Measurements from ENCODE around the gene KLF12.

The KLF12 gene

DNA sequence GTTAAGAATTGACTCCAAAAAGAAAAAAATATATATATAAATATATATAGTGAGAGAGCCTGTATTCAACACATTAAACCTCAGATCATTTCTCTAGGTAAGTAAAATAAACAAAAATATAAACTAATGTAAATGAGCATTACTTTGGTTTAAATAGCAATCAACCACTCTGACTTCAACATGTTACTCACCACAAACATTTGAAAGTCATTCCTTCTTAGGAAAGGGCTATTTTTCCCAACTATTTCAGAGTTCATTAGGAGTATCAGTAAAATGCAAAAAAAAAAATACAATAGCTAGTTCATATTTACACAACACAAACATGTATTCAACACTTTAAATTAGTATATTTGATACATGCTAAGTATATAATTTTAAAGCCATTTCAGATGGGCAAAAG is 40.5 kb downstream of the KLF12 start:
- Histone ChIP-seq H3K4me3 (ENCODE audit: low read length) (no peak overlapping the region), H3K27ac (ENCODE audit: low read length) (no peak overlapping the region), H3K9me3 (ENCODE audit: insufficient read depth, low read depth, low read length) (no peaks in the 10 kb centered on the region), H3K27me3 (ENCODE audit: insufficient read depth, low read length) (no peaks in the 10 kb centered on the region), H3K36me3 (ENCODE audit: insufficient read depth, low read depth, low read length) (no peaks in the 10 kb centered on the region), H3K4me1 (ENCODE audit: insufficient read depth, low read length) (no peaks in the 10 kb centered on the region), H3K9ac (ENCODE audit: low read depth, low read length) (no peak overlapping the region)

DNA sequence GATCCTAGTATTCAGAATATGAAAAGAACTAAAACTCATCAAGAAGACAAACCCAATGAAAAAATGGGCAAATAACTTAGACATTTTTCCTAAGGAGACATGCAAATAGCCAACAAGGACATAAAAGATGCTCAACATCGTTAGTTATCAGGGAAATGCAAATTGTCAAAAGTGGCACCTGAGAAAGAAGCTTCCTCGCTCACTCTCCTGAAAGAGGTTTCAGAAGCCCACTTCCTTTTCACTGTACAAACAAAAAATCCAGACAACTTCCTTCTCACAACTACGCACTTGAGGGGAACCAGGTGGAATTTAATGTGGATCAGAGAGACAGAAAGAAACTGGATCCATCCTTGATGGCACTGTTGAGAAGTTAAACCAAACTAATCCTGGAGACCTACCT is 41.5 kb downstream of the KLF12 start:
- H3K4me1 ChIP-seq (ENCODE audit: insufficient read depth, low read length), result no peaks in the 10 kb centered on the region
- no peaks in the 10 kb centered on the region for H3K36me3 ChIP-seq (ENCODE audit: insufficient read depth, low read depth, low read length)
- H3K9me3 ChIP-seq (ENCODE audit: insufficient read depth, low read depth, low read length), result no peaks in the 10 kb centered on the region
- no peak overlapping the region for H3K27ac ChIP-seq (ENCODE audit: low read length)
- H3K9ac ChIP-seq (ENCODE audit: low read depth, low read length), result no peak overlapping the region
- no peak overlapping the region for H3K4me3 ChIP-seq (ENCODE audit: low read length)
- no peaks in the 10 kb centered on the region for H3K27me3 ChIP-seq (ENCODE audit: insufficient read depth, low read length)

DNA sequence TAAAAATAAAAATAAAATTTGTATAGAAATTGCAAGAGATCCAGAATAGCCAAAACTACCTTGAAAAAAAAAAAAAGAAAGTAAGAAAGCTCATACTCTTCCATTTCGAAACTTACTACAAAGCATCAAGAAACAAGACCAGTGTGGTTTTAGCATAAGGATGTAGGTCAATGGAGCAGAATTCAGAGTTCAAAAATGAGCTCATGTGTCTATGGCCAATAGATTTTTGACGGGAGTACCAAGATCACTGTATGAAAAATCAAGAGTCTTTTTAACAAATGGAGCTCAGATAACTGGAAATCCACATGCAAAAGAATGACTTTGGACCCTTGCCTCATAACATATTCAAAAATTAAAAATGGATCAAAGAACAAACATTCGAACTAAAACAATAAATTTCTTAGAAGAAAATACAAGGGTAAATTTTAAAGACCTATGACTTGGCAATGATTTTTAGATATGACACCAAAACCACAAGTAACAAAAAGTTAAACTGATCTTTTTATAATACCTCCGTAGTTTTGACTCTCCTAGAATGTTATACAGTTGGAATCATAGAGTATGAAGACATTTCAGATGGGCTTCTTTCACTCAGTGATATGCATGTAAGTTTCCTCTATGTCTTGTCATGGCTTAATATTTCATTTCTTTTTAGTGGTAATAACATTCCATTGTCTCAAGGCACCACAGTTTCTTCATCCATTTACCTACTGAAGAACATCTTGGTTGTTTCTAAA is 43.2 kb downstream of the KLF12 start:
- H3K9ac ChIP-seq (ENCODE audit: low read depth, low read length), result no peak overlapping the region
- H3K4me1 ChIP-seq (ENCODE audit: insufficient read depth, low read length), result no peaks in the 10 kb centered on the region
- no peaks in the 10 kb centered on the region for H3K9me3 ChIP-seq (ENCODE audit: insufficient read depth, low read depth, low read length)
- H3K27ac ChIP-seq (ENCODE audit: low read length), result no peak overlapping the region
- no peaks in the 10 kb centered on the region for H3K27me3 ChIP-seq (ENCODE audit: insufficient read depth, low read length)
- H3K36me3 ChIP-seq (ENCODE audit: insufficient read depth, low read depth, low read length), result no peaks in the 10 kb centered on the region
- H3K4me3 ChIP-seq (ENCODE audit: low read length), result no peak overlapping the region

DNA sequence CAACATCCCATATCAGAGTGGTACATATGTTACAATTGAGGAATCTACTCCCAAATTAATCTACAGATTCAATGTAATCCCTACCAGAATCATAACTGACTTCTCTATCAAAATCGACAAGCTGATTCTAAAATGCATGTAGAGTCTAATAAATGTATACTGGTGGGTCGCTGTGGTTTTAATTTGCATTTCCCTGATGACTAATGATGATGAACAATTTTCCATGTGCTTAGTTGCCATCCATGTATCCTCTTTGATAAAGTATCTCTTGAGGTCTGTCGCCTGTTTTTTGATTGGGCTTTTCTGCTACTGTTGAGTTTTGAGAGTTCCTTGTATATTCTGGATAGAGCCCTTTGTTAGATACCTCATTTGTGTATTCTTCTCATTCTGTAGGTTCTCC is 43.8 kb downstream of the KLF12 start:
- H3K4me3 ChIP-seq (ENCODE audit: low read length), result no peak overlapping the region
- no peak overlapping the region for H3K27ac ChIP-seq (ENCODE audit: low read length)
- no peaks in the 10 kb centered on the region for H3K4me1 ChIP-seq (ENCODE audit: insufficient read depth, low read length)
- H3K9ac ChIP-seq (ENCODE audit: low read depth, low read length), result no peak overlapping the region
- H3K9me3 ChIP-seq (ENCODE audit: insufficient read depth, low read depth, low read length), result no peaks in the 10 kb centered on the region
- no peaks in the 10 kb centered on the region for H3K36me3 ChIP-seq (ENCODE audit: insufficient read depth, low read depth, low read length)
- no peaks in the 10 kb centered on the region for H3K27me3 ChIP-seq (ENCODE audit: insufficient read depth, low read length)

DNA sequence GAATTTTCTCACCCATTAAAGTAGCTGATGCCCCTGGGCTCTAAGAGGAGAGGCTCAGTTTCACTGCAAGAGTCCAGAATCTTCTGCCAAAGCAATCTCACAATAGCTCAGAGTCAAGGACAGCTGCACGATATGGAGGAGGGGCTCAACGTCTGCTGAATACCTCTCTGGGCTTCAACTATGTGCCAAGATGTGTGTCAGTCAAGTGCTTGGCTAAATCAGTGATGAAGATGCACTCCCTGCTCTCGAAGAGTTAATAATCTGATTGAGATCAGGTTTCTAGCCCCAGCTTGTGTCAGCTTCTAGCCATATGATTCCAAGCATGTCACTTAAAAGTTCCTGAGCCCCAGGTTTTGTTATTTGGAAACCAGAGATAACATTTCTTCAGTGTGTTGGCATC is 46.8 kb downstream of the KLF12 start:
- Histone ChIP-seq H3K4me1 (ENCODE audit: insufficient read depth, low read length) (no peaks in the 10 kb centered on the region), H3K27me3 (ENCODE audit: insufficient read depth, low read length) (no peaks in the 10 kb centered on the region), H3K27ac (ENCODE audit: low read length) (no peak overlapping the region), H3K9me3 (ENCODE audit: insufficient read depth, low read depth, low read length) (no peaks in the 10 kb centered on the region), H3K36me3 (ENCODE audit: insufficient read depth, low read depth, low read length) (no peaks in the 10 kb centered on the region), H3K9ac (ENCODE audit: low read depth, low read length) (no peak overlapping the region), H3K4me3 (ENCODE audit: low read length) (no peak overlapping the region)

Data from iPS-20b (cell line).